H9 (cell line): ENCODE data around the gene ANKRD11. TPM values are rescaled to one million over a fixed set of nuclear protein-coding genes. Genes with fewer than 3 reads are reported as not detected.

Source experiments
- DNase-seq: peaks from one replicate; pipeline ENCODE4 v3.0.0-alpha.2; 2017
- H2AFZ ChIP-seq: one replicate; pipeline ENCODE4 v1.6.1; 2013; ENCODE audit warnings: mild to moderate bottlenecking, low read length, control low read depth, moderate library complexity
- H2AK5ac ChIP-seq: 2 replicates; pipeline ENCODE4 v1.6.1; 2013; ENCODE audit warnings: low read length, control low read depth, mixed read lengths; ENCODE audit not compliant: insufficient read length
- H2BK120ac ChIP-seq: one replicate; pipeline ENCODE4 v1.6.1; 2013; ENCODE audit warnings: low read depth, mild to moderate bottlenecking, low read length, control low read depth, inconsistent platforms; ENCODE audit not compliant: poor library complexity, severe bottlenecking
- H2BK12ac ChIP-seq: 2 replicates; pipeline ENCODE4 v1.6.1; 2013; ENCODE audit warnings: low read length, control low read depth, mixed read lengths, low read depth; ENCODE audit not compliant: insufficient read length
- H2BK15ac ChIP-seq: 2 replicates; pipeline ENCODE4 v1.6.1; 2013; ENCODE audit warnings: low read depth, low read length, control low read depth
- H2BK20ac ChIP-seq: one replicate; pipeline ENCODE4 v1.6.1; 2013; ENCODE audit warnings: low read depth, mild to moderate bottlenecking, low read length, control low read depth, inconsistent platforms; ENCODE audit not compliant: poor library complexity, severe bottlenecking
- H2BK5ac ChIP-seq: 2 replicates; pipeline ENCODE4 v1.6.1; 2013; ENCODE audit warnings: low read length, control low read depth, mixed read lengths; ENCODE audit not compliant: insufficient read length
- H3K14ac ChIP-seq: 2 replicates; pipeline ENCODE4 v1.6.1; 2013; ENCODE audit warnings: low read length, control low read depth; ENCODE audit not compliant: insufficient read depth
- H3K18ac ChIP-seq: 2 replicates; pipeline ENCODE4 v1.6.1; 2013; ENCODE audit warnings: low read depth, mild to moderate bottlenecking, mixed read lengths, low read length, control low read depth; ENCODE audit not compliant: insufficient read length
- H3K23ac ChIP-seq: 2 replicates; pipeline ENCODE4 v1.6.1; 2013; ENCODE audit warnings: low read length, control low read depth, mixed read lengths, low read depth; ENCODE audit not compliant: insufficient read length
- H3K23me2 ChIP-seq: 2 replicates; pipeline ENCODE4 v1.6.1; 2013; ENCODE audit warnings: low read depth, mild to moderate bottlenecking, mixed read lengths, low read length, control low read depth; ENCODE audit not compliant: insufficient read length, poor library complexity, severe bottlenecking
- H3K27ac ChIP-seq: 2 replicates; pipeline ENCODE4 v1.5.1; 2013; ENCODE audit warnings: low read length, control low read depth, mixed read lengths, low read depth; ENCODE audit not compliant: insufficient read length
- H3K27me3 ChIP-seq: 2 replicates; pipeline ENCODE4 v1.6.1; 2013; ENCODE audit warnings: low read length, control low read depth, inconsistent platforms; ENCODE audit not compliant: insufficient read depth
- H3K4ac ChIP-seq: 2 replicates; pipeline ENCODE4 v1.6.1; 2013; ENCODE audit warnings: low read depth, mild to moderate bottlenecking, control low read depth, inconsistent platforms, low read length, moderate library complexity
- H3K4me1 ChIP-seq: 2 replicates; pipeline ENCODE4 v1.6.1; 2013; ENCODE audit warnings: low read length, control low read depth, inconsistent platforms; ENCODE audit not compliant: insufficient read depth
- H3K4me2 ChIP-seq: 2 replicates; pipeline ENCODE4 v1.6.1; 2013; ENCODE audit warnings: low read length, control low read depth, mixed read lengths; ENCODE audit not compliant: insufficient read length, insufficient read depth
- H3K56ac ChIP-seq: 2 replicates; pipeline ENCODE4 v1.6.1; 2013; ENCODE audit warnings: low read depth, mild to moderate bottlenecking, mixed read lengths, low read length, control low read depth; ENCODE audit not compliant: insufficient read length
- H3K79me1 ChIP-seq: 2 replicates; pipeline ENCODE4 v1.6.1; 2013; ENCODE audit warnings: low read depth, mild to moderate bottlenecking, moderate library complexity, low read length, control low read depth, inconsistent platforms; ENCODE audit not compliant: insufficient read depth, poor library complexity, severe bottlenecking
- H3K79me2 ChIP-seq: 2 replicates; pipeline ENCODE4 v1.6.1; 2013; ENCODE audit warnings: low read length, control low read depth, inconsistent platforms; ENCODE audit not compliant: insufficient read depth
- H3K9ac ChIP-seq: 2 replicates; pipeline ENCODE4 v1.6.1; 2013; ENCODE audit warnings: low read length, control low read depth, mixed read lengths; ENCODE audit not compliant: insufficient read length; ENCODE audit errors: extremely low read depth
- H3K9me3 ChIP-seq: one replicate; pipeline ENCODE4 v1.6.1; 2013; ENCODE audit warnings: low read depth, low read length, inconsistent platforms; ENCODE audit not compliant: control insufficient read depth
- H3T11ph ChIP-seq: one replicate; pipeline ENCODE4 v1.6.1; 2013; ENCODE audit warnings: mild to moderate bottlenecking, low read length, control low read depth, inconsistent platforms
- H4K20me1 ChIP-seq: one replicate; pipeline ENCODE4 v1.6.1; 2013; ENCODE audit not compliant: control insufficient read depth, insufficient read length, insufficient read depth
- H4K5ac ChIP-seq: 2 replicates; pipeline ENCODE4 v1.6.1; 2013; ENCODE audit warnings: low read depth, mild to moderate bottlenecking, mixed read lengths, low read length, control low read depth; ENCODE audit not compliant: insufficient read length
- H4K8ac ChIP-seq: replicated peaks from 2 replicates; pipeline ENCODE4 v1.6.1; 2013; ENCODE audit warnings: low read length, control low read depth, mixed read lengths, low read depth; ENCODE audit not compliant: insufficient read length
- H4K91ac ChIP-seq: 2 replicates; pipeline ENCODE4 v1.6.1; 2013; ENCODE audit warnings: low read depth, mild to moderate bottlenecking, moderate library complexity, mixed read lengths, low read length, control low read depth; ENCODE audit not compliant: insufficient read length
- H3K27ac Mint-ChIP-seq, 3 experiments: 2 replicates in 2 of 3; 3 replicates in 1 of 3; pipeline ENCODE4 v1.8.0; 2020 to 2021; ENCODE audit warnings: mixed read lengths in 3 of 3, mild to moderate bottlenecking in 1 of 3, moderate library complexity in 1 of 3
- H3K27me3 Mint-ChIP-seq: 2 replicates; pipeline ENCODE4 v1.8.0; 2021; ENCODE audit warnings: low read depth, mild to moderate bottlenecking, moderate library complexity, mixed read lengths
- H3K36me3 Mint-ChIP-seq, 3 experiments: 2 replicates in 2 of 3; 3 replicates in 1 of 3; pipeline ENCODE4 v1.8.0; 2020 to 2021; ENCODE audit warnings: low read depth in 3 of 3, mixed read lengths in 3 of 3; ENCODE audit not compliant: insufficient read depth in 1 of 3
- H3K4me1 Mint-ChIP-seq, 2 experiments: 2 replicates each; pipeline ENCODE4 v1.8.0; 2020; ENCODE audit warnings: mixed read lengths in 2 of 2
- H3K4me3 Mint-ChIP-seq, 2 experiments: 2 replicates in 1 of 2; 3 replicates in 1 of 2; pipeline ENCODE4 v1.8.0; 2020 to 2021; ENCODE audit warnings: mild to moderate bottlenecking in 2 of 2, mixed read lengths in 2 of 2, moderate library complexity in 1 of 2
- H3K9me3 Mint-ChIP-seq, 2 experiments: 2 replicates in 1 of 2; 3 replicates in 1 of 2; pipeline ENCODE4 v1.8.0; 2020; ENCODE audit warnings: mild to moderate bottlenecking in 2 of 2, mixed read lengths in 2 of 2, moderate library complexity in 1 of 2
- WGBS: extraction: QIAGEN DNeasy Blood & Tissue Kit; methylation state at CpG from one replicate; pipeline ENCODE4 v1.1.7; 2013; ENCODE audit warnings: missing lambda C conversion rate, low lambda C conversion rate, mixed read lengths; ENCODE audit not compliant: insufficient read length; ENCODE audit errors: extremely low coverage; 5-methylcytosine and 5-hydroxymethylcytosine counted together
- total RNA-seq: library from RNA; stranded (reverse); gene quantifications from 2 replicates; pipeline ENCODE4 v1.2.1, GENCODE V29; 2021
- TF ChIP-seq, protein P1 (sequence below): fragments of 200-600 bp; sonication (generic); conservative IDR thresholded peaks from 3 replicates; pipeline ENCODE4 v1.8.0; 2021; ENCODE audit warnings: antibody characterized with exemption, mild to moderate bottlenecking

Gene ANKRD11
- total RNA-seq, 1 experiment from 2014 or later: 181 TPM

DNA sequence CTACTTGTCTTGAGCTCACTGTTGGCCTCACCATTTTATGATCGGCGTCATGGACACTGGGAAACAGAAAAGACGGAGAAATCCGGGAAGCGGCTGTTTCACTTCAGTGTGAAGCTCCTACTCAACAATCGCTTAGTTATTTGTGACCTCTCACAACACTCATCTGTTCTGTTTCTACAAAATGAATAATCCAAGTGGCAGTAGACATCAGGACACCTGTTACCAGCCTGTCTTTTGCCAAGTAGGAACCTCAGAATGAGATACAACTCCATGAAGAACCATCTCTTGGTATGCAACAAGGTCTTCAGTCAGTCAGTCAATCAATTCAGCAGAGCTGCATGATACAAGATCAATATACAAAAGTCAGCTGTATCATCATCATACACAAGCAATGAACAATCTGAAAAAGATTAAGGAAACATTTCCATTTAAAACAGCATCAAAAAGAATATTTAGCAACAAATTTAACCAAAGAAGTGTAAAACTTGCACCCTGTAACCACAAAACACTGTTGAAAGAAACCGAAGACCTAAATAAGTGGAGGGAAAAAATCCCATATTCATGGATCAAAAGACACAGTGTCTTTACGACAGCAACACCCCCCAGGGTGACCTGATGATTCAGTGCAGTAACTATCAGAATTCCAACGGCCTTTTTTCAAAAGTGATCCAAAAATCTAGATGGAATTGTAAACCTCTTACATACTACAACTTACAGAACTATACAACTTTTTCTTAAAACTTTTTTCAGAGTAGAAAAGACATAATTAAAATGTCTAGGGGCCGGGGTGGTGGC lies 63.4 kb downstream of the ANKRD11 start:
- H3K79me1 ChIP-seq: peaks cover 5% of the 10 kb centered on the region
- no peak for DNase-seq

More for the DNA sequence above, 63.4 kb downstream of the ANKRD11 start:
- WGBS: no CpG with 5 or more reads among the region's 10 CpGs
- Mint-ChIP-seq H3K36me3 (peaks cover 0 to 7% (median 0%) of the 10 kb centered on the region in 3 experiments; a peak in 5 of 7 replicates), H3K9me3 (0 out of 5 replicates have a peak, but pooled peaks cover 0 to 3% of the 10 kb centered on the region in 2 experiments), H3K4me1 (peaks cover 41 to 46% of the 10 kb centered on the region in 2 experiments), H3K27ac (peak overlapping the region in 2 of 3 experiments; percentile 1 to 56; a peak in 2 of 7 replicates), H3K4me3 (no peak overlapping the region), H3K27me3 (no peaks in the 10 kb centered on the region)
- H3K4me1 ChIP-seq: peaks cover 8% of the 10 kb centered on the region; the same call in 1 of the 2 replicates
- H4K20me1 ChIP-seq: no peaks in the 10 kb centered on the region
- TF ChIP-seq, protein P1, sequence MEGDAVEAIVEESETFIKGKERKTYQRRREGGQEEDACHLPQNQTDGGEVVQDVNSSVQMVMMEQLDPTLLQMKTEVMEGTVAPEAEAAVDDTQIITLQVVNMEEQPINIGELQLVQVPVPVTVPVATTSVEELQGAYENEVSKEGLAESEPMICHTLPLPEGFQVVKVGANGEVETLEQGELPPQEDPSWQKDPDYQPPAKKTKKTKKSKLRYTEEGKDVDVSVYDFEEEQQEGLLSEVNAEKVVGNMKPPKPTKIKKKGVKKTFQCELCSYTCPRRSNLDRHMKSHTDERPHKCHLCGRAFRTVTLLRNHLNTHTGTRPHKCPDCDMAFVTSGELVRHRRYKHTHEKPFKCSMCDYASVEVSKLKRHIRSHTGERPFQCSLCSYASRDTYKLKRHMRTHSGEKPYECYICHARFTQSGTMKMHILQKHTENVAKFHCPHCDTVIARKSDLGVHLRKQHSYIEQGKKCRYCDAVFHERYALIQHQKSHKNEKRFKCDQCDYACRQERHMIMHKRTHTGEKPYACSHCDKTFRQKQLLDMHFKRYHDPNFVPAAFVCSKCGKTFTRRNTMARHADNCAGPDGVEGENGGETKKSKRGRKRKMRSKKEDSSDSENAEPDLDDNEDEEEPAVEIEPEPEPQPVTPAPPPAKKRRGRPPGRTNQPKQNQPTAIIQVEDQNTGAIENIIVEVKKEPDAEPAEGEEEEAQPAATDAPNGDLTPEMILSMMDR: no peak
- no peak overlapping the region for H4K91ac ChIP-seq
- H2BK15ac ChIP-seq: no peak overlapping the region
- H4K5ac ChIP-seq: no peak overlapping the region
- no peak overlapping the region for H3K27ac ChIP-seq
- no peak overlapping the region for H3K23ac ChIP-seq
- no peak overlapping the region for H3K56ac ChIP-seq
- no peak overlapping the region for H3T11ph ChIP-seq
- no peak overlapping the region for H2BK120ac ChIP-seq
- H2BK5ac ChIP-seq: no peak overlapping the region
- no peaks in the 10 kb centered on the region for H3K9me3 ChIP-seq
- H4K8ac ChIP-seq: no peak overlapping the region
- no peak overlapping the region for H3K14ac ChIP-seq
- no peaks in the 10 kb centered on the region for H3K23me2 ChIP-seq
- no peak overlapping the region for H2AK5ac ChIP-seq
- H3K18ac ChIP-seq: no peak overlapping the region
- H3K79me2 ChIP-seq: peaks cover 70% of the 10 kb centered on the region
- H3K27me3 ChIP-seq: no peaks in the 10 kb centered on the region
- H2AFZ ChIP-seq: no peak overlapping the region
- no peak overlapping the region for H3K4me2 ChIP-seq
- H2BK12ac ChIP-seq: no peak overlapping the region
- no peak overlapping the region for H3K9ac ChIP-seq
- no peak overlapping the region for H3K4ac ChIP-seq
- H2BK20ac ChIP-seq: no peak overlapping the region
